Measurements from ENCODE around the gene TDO2.

- no peak for TF ChIP-seq LEF1 (IDR thresholded peaks at IDR 0.05; ENCODE audit: borderline replicate concordance)
- no peak for TF ChIP-seq BHLHE40 (IDR thresholded peaks at IDR 0.05; ENCODE audit: borderline replicate concordance)
- TF ChIP-seq NFRKB (IDR thresholded peaks at IDR 0.05) = no peak
- TF ChIP-seq ELF4 (IDR thresholded peaks at IDR 0.05) = no peak
- no peak for TF ChIP-seq SUZ12 (IDR thresholded peaks at IDR 0.05)
Observed at GRCh38 chr4:155891058-155891457, 12.4 kb upstream of the TDO2 start.
